Endometrial microvascular endothelial cells (primary cell): ENCODE data around the gene THRB. TPM values are rescaled to one million over a fixed set of nuclear protein-coding genes. Genes with fewer than 3 reads are reported as not detected.

ENCODE experiments used
- in situ Hi-C: cut with HindIII; loops from 2 replicates; pipeline ENCODE4 v1.10.0; 2017; ENCODE audit warnings: low sequenced_read_pairs, low pct_unique_long_range_greater_than_20kb; ENCODE audit errors: inconsistent ontology term
- total RNA-seq: library from RNA; depleted of rRNA; stranded (reverse); fragments of >200 nt; gene quantifications from one replicate; pipeline ENCODE4 v1.2.3, GENCODE V29; 2015; ENCODE audit errors: inconsistent ontology term

The THRB gene
- total RNA-seq, 1 donor from 2014 or later = 7.1 TPM

GRCh38 chr3:24495326-24495994 is 810 bp upstream of the THRB start:
- in situ Hi-C loops = no loop called here

GRCh38 chr3:24493746-24494617 is 668 bp downstream of the THRB start:
- in situ Hi-C loops = no loop called here

GRCh38 chr3:24492971-24493551 is 1.6 kb downstream of the THRB start:
- in situ Hi-C loops = no loop called here

- in situ Hi-C loops = no loop called here
These were observed 4.5 kb downstream of the THRB start for GRCh38 chr3:24490151-24490550.

- in situ Hi-C loops = no loop called here
These were observed 7.1 kb downstream of the THRB start for GRCh38 chr3:24487325-24488262.

GRCh38 chr3:24485511-24485910 is 9.1 kb downstream of the THRB start:
- in situ Hi-C loops = no loop called here

- in situ Hi-C loops = no loop called here
These were observed 10.8 kb downstream of the THRB start for GRCh38 chr3:24483873-24484272.

GRCh38 chr3:24482096-24482705 is 12.4 kb downstream of the THRB start:
- in situ Hi-C loops = no loop called here

- in situ Hi-C loops = no loop called here
These were observed 13.5 kb downstream of the THRB start for GRCh38 chr3:24481193-24481592.

GRCh38 chr3:24480497-24480896 is 14.2 kb downstream of the THRB start:
- in situ Hi-C loops = no loop called here

GRCh38 chr3:24479816-24480215 is 14.8 kb downstream of the THRB start:
- in situ Hi-C loops = no loop called here

GRCh38 chr3:24476871-24477656 is 17.6 kb downstream of the THRB start:
- in situ Hi-C loops = no loop called here

- in situ Hi-C loops = no loop called here
These were observed 18.7 kb downstream of the THRB start for GRCh38 chr3:24475925-24476324.

- in situ Hi-C loops = no loop called here
These were observed 19.8 kb downstream of the THRB start for GRCh38 chr3:24474862-24475261.

GRCh38 chr3:24472358-24472757 is 22.3 kb downstream of the THRB start:
- in situ Hi-C loops = no loop called here

- in situ Hi-C loops = no loop called here
These were observed 23.2 kb downstream of the THRB start for GRCh38 chr3:24471486-24471885.

GRCh38 chr3:24470277-24470676 is 24.4 kb downstream of the THRB start:
- in situ Hi-C loops = no loop called here

- in situ Hi-C loops = no loop called here
These were observed 30.3 kb downstream of the THRB start for GRCh38 chr3:24464389-24464788.
